ENCODE data around the gene PRX.
"Not testable (repeated sequence)": the region's sequence is repeated elsewhere in the genome, so short reads cannot be mapped to it uniquely, and the experiment has no call there.

Gene PRX

DNA sequence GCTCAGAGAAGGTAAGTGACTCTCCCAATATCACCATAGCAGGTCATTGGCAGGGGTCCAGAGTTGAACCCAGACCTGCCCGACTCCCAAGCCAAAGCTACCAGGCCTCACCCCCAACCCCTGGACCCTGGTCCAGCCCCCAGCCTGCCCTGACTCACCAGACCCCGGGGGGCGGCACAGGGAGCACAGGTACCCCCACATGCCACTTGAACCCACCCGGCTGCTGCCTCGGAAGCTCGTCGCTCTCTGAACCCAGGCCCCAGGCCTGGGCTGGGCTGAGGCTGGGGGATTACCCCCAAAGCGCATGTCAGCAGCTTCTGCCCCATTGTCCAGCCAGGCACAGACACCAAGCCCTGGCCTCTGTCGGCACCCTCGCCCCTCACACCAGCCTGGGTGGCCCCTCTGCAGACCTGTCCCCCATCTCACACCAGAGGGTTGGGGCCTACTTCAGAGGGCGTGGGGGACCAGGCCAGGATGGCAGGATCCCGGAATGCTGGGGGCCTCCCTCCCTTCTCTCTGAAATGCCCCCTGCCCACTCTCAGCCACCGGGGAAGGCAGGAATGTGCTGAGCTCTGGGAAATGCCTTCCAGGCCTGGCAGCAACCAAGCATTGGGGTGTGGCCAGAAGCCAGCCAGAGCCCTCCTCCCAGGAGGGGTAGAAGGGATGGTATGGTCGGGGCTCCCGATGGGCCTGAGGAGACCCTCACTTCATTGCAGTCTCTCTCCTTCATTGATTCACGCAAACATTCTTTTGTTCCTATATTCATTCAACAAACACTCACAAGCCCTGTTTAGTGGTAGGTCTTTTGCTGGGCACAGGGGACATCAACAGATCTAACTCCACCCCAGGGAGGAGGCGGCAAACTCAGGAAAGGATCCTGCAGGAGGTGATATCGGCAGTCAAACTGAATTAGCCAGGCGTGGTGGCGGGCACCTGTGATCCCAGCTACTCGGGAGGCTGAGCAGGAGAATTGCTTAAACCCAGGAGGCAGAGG lies 1.7 kb upstream of the PRX start:
- DNase-seq (ENCODE audit: low read depth): no peak

DNA sequence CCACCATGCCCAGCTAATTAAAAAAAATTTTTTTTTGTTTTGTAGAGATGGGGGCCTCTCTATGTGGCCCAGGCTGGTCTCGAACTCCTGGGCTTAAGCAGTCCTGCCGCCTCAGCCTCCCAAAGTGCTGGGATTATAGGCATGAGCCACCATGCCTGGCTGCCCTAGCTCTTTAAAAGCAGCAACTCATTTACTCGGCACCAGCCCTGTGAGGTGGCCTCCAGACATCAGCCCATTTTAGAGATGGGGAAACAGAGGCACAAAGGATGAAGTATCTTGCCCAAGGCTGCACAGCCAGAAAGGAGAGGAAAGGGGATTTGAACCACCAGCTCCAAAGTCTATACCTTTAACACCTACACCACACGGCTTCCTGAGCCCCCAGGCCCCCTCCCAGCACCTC lies 312 bp downstream of the PRX start:
- DNase-seq (ENCODE audit: low read depth): no peak

DNA sequence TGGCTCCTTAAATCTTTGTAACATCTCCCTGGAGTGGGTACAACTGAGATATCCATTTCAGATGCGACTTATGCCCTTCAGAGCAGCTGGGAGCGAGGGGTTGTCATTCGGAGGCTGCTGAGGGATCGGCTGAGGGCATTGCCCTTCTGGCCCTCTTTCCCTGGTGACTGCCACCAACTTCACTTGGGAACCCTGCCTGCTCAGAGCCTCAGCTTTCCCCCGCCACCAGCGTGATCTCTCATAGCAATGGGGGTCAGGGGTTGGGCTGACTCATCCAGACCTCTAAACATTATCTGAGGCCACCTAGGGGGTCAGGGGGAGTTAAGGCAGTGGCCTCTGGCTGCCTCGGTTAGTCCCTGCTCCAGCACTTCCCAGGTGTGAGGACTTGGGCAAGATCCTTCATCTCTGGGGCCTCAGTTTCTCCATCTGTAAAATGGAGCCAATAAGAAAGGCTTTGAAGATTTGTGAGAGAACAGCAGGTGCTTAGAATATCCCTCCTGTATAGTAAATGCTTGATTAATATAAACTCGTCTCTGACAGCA lies 1.1 kb downstream of the PRX start:
- no peak for DNase-seq (ENCODE audit: low read depth)

DNA sequence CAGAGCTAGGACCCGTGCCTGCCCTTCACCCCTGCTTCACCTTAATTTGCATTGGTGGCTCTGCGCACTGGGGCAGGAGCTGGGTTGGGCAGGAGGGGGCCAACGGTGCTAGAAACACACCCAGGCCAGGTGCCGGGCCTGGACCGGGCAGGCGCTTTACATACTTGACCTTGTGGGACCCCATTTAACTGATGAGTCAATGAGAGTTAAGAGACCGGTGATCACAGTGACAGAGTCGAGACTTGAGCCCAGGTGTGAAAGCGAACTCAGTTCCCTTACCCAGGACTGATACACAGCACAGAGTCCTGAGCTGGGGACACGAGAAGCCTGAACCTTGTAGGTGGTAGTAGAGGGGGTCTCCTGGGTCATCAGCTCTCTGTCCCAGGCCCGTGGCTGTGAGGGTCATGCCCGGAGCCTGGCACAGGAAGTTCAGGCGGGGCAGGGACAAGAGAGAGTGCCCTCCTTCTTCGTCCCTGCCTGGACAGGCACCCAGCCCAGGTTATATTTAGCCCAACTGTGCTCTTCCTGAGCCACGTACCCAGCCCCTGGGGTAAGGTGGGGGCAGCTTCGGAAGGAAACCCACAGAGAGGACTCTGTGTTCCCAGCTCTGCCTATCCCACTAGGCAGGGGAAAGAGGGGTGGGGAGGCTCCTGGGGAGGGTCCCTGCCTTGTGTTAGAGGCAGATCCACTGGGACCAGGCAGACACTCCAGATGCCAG lies 1.9 kb downstream of the PRX start:
- DNase-seq (ENCODE audit: low read depth): no peak

DNA sequence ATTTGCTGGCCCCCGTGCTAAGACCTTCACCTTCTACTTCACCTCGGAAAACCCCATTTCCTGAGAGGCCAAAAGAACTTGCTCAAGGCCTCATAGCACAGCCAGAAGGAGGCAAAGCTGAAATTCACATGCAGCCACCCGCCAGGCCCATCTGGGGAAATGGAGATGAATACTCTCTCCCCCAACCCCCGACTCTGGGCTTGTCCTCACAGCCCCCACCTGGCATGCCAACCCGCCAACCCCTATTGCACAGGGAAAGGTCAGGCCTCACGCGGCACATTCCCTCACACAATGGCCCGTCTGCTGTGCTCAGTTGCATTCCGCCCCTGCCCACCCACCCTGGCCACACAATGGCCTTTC lies 3.2 kb downstream of the PRX start:
- DNase-seq (ENCODE audit: low read depth): no peak

DNA sequence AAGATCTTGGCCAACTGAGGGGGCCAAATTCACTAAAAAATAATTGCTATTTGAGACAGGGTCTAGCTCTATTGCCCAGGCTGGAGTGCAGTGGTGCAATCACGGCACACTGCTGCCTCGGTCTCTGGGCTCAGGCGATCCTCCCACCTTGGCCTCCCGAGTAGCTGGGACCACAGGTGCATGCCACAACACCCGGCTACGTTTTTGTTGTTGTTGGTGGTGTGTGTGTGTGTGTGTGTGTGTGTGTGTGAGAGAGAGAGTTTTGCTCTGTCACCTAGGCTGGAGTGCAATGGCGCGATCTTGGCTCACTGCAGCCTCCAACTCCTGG lies 4.6 kb downstream of the PRX start:
- DNase-seq (ENCODE audit: low read depth): not testable (repeated sequence)

DNA sequence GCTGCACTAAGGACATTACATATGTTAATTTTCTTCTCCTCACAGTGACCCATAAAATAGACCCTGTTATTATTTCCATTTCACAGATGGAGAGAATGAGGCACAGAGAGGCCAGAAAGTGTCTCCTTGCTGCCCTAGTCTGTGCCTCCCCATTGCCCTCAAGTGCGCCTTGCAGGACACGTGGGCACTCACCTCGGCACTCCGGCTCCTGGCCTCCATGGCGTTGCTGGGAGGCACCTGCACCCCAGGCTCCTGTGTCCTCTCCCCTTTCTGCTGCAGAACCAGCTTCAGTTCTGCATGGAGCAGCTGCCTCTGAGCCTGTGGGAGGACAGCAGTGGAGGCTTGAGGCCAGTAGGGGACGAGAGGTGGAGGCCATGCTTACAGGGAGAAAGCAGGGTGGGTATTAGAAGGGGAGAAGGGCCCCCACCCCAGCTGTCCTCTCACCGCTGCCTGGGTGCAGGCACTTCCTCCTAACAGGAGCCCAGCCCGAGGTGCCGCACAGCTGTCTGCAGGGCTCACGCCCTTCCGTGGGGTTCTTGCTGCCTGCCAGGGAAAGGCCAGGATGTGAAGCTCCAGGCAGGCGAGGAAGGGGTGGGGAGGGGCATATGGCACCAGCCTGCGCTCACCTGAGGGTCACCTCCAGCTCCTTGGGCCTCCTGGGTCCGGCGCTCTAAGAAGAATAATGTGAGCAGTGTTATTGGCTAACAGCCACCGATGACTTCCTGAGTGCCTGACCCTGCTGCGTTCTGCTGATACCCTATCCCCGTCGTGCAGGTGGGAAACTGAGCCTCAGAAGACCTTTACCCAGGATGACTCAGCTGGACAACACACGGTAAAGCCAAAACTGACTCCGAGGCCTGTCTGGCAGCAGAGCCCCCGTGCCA lies 5.2 kb downstream of the PRX start:
- DNase-seq (ENCODE audit: low read depth): no peak

DNA sequence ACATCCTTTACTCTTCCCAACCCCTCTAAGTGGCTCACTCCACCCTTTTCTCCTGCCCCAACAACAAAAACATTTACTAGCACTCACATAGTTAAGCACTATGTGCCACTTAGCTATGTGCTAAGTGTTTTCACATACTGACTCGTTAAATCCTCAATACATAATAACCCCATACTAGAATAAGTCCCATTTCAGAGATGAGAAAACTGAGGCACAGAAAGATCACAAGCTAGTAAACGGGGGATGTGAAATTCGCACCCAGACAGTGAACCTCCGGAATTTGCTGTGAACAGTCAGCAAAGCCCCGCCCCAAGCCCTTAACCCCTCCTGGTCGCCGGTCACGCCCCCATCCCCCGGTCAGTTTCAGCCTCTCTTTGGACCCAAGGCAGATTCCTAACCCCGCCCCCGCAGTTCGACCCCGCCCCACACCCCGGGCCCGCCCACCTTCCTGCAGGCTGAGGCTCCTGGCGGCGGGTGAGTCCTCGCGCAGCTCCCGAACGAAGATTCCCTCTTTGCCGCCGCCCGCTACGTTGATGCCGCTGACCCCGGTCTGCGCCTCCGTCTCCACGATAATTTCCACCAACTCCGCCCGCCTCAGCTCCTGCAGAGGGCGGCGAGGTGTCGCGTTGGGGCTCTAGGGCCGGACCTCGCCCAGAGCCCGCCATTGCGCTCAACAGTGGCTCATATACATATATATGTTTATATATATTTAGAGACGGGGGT lies 9.8 kb downstream of the PRX start:
- DNase-seq (ENCODE audit: low read depth): peak; percentile 49

DNA sequence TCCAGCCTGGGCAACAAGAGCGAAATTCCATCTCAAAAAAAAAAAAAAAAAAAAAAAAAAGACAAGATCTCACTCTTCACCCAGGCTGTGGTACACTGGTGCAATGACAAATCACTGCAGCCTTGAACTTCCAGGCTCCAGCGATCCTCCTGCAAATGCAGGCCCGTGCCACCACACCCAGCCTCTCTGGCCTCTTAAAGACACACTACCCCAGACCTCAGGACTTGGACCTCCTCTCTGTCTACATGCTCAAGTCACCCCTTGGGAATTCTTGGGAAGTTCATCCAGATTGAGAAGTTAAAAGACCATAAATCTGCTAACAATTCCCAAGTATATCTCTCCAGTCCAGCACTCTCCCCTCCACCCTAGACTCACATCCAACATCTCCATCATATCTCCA lies 12.6 kb downstream of the PRX start:
- DNase-seq (ENCODE audit: low read depth): no peak

DNA sequence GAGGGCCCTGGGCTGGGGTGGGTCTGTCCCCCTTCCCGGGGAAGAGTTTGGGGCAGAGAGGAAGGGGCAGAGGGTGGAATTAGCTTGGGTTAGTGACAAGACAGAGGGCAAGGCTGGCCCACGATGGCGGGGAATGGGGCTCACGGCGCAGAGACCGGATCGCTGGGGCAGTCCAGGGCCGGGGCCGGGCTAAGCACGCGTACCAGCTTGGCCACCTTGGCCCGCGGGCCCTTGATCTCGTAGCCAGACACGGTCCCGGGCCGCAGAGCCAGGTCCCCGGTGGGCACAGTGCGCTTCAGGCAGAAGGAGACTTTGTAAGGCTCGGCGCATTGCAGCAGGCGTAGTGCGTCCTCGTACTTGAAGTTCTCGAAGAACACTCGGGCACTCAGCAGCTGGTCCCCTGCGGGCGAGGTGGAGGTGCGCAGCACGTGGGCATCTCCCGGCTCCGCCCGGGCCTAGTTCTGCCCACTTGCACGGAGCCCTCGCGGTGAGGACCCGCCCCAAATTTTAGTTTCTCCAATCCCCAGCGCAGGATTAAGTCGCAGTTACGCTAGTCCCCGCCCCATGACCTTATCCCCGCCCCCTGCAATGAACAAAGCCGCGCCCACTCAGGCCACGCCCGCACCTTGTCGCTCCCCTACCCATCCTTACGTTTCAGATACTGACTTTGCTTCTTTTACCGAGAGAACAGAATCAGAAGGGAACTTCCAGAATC lies 14.6 kb downstream of the PRX start:
- DNase-seq (ENCODE audit: low read depth): peak; percentile 11

DNA sequence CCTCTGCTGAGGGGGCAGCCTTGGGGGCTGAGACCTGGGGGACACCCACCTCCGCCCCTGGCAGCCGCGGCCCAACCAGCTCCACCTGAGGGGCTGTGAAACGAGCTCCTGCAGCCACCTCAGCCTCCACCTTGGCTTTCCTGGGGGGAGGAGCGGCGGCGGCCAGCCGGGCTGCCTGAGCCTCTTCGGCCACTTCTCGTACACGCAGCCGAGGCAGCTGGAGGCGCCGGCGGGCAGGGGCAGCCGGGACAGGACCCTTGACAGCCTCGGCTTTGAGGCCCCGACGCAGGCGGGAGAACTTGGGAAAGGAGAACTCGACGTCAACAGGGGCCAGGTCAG lies 15.6 kb downstream of the PRX start:
- DNase-seq (ENCODE audit: low read depth): no peak

DNA sequence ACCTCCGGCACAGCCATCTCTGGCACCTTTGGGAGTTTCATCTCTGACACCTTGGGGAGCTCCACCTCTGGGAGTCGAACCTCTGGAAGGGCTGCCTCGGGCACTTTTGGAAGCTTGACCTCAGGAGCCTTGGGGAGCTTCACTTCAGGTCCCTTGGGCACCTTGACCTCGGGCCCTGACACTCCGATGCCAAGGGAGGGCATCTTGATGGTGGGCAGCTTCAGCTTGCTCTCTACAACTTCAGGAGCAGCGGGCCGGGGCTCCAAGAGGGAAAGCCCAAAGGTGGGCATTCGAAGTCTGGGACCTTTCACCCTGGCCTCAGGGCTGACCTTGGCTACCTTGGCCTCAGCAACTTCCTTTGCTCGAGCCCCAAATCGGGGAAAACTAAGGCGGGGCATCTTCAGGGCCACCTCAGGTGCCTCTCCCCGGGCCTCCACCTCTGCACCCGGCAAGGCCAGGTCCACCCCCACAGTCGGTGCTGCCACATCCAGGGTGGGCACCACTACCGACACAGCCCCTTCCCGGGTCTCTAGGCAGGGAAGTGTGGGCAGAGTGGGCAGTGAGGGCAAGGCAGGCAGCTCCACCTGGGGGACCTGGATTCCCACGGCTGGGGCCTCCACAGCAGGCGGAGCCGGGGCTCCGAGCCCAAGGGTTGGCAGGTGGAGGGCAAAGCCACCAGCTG lies 16.2 kb downstream of the PRX start:
- no peak for DNase-seq (ENCODE audit: low read depth)

DNA sequence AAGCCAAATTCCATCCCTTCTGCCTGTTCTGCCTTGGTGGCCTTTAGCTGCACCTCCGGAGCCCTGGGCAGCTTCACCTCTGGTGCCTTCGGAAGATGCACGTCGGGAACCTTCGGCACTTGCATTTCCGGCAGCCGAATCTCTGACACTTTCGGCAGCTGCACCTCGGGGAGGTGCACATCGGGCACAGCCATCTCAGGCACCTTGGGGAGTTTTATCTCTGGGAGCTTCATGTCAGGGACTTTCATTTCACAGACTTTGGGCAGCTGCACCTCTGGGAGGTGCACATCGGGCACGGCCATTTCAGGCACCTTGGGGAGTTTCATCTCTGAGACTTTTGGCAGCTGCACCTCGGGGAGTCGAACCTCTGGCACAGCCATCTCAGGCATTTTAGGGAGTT lies 17.2 kb downstream of the PRX start:
- DNase-seq (ENCODE audit: low read depth): no peak

DNA sequence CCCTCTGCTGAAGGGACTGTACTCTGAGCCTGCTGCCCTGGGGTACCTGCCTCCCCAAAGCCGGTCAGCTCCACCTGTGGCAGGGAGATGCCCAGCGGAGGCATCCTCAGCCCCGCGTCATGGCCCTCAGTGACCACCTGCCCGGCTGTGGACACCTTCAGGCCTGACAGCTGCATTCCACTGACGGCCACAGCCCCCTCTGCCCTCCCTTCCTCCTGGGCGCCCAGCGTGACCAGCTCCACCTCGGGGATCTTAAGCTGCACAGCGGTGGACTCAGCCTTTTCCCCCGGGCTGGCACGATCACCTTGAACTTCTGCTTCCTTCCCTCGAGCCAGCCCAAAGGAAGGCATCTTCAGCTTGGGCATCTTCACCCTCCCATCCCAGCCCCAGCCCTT lies 18.4 kb downstream of the PRX start:
- no peak for DNase-seq (ENCODE audit: low read depth)

DNA sequence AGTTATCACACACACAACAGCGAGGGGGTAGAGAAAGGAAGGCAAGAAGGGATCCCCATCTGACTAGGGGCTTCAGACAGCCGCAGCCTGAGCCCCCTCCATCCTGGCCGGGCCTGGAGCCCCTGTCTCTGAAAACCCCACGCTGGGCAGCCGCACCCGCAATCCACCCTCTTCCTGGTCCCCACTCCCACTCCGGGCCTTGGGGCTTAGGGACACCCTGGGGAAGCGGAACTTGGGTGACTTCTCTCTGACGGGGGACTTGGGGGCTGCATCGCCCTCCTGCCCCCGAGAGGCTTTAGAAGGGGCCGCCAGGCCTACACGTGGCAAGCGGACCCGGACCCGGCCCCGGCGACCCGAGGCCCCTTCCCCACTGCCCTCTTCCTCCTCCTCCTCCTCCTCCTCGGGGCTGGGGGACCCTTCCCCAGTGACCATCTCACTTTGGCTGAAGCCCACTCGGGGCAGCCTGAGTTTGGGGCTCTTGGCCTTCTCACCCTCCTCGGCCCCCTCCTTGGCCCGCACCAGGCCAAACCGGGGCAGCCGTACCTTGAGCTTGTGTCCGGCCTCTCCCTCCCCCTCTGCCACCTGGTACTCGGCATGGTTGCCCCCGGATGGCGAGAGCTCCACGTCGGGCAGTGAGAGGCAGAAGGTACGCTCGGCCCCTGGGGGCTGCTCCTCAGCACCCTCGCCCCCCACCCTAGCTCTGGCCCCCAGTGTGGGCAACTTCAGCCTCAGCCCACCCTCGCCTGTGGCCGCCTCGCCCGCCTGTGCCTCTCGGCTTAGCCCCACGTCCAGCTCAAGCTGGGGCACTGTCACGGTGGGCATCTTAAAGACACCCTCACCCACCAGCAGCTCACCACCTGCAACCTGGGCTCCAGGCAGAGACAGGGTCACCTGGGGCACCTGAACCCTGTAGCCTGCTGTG lies 19.0 kb downstream of the PRX start:
- DNase-seq (ENCODE audit: low read depth): no peak

DNA sequence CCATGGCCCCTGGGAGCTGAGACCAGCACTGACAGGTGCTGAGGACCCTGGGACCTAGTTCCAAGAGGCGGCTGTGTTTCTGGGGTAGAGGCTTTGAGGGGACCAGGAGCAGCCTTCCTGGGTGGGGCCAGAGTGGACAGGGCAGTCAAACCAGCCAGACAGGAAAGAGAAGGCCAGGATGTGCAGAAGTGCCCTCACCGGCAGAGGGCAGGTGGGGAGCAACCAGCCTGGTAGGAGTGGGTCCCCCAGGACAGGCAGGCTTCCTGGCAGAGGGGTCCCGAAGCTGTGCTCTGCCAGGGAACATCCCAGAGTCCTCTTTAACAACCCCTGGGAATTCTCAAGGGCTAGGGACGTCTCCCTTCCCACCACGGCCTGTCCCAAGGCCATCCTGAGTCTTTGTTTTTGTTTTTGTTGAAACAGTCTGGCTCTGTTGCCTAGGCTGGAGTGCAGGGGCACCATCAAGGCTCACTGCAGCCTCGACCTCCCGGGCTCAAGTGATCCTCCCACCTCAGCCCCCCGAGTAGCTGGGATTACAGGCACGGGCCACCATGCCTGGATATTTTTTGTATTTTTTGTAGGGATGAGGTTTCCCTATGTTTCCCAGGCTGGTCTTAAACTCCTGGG lies 20.2 kb downstream of the PRX start:
- DNase-seq (ENCODE audit: low read depth): no peak

DNA sequence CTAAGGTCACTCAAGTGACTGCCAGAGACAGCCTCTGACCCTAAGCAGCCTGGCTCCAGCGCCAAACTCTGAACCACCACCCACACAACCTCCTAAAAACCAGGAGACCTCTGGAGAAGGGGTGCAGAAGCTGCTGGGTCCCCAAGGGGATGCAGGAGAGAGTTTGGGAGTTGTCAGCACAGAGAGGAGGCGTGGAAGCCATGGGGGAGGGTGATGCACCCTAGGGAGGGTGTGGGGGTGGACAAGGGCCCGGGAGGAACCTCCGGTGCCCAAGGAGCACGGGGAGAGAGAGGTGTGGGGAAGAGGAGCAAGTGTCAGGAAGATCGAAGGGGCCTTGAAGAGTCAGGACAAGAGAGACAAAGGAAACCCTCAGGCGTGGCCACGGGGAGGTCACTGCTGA lies 21.1 kb downstream of the PRX start:
- no peak for DNase-seq (ENCODE audit: low read depth)

DNA sequence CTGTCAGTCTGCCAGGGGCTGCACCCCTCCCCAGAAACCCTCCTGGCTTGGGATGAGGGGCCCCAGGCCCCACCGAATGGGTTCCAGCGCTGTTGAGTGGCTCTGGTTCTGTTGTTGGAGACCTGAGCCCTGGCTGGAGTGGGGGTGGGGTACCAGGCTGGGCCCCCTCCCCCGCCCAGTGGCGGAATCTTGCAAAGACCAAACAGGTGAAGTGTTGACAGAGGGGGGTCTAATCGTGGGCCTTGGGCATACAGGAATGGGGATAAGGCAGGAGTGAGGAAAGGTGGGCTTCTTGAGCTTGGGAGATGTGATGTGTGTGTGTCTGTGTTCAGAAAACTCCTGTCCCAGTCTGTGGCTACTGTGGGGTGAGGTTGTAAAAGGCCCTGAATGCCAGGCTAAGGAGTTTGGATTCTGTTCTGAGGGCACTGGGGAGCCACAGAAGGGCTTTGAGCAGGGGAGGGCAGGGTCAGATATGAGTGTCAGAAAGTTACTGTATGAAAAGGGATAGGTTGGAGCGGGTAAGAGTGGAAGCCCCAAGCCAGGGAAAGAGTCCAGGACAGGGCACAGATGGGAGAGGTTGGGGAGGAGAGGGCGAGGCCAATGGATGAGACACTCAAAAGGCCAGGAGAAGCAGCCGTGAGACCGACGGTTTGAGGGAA lies 23.0 kb downstream of the PRX start, which contains the start of gene HIPK4:
TSS of gene HIPK4 (minus strand) at position 98 of the 659 bp plus-strand sequence. CDS start 279 bp downstream, outside the sequence.
- DNase-seq (ENCODE audit: low read depth): no peak

All from activated gamma-delta T cell treated with anti-CD3 and anti-CD28 coated beads, Interleukin-2, amount 50 U/mL, for 16 hours (primary cell).